Epithelial cell of esophagus (primary cell): ENCODE measurements around the gene STX4.

ENCODE experiments used
- DNase-seq: peaks from one replicate; pipeline ENCODE4 v3.0.0; 2010; ENCODE audit warnings: low read depth
- H3K4me3 ChIP-seq: 2 replicates; pipeline ENCODE4 v1.5.1; 2011; ENCODE audit warnings: mild to moderate bottlenecking, low read length, control low read depth
- TF ChIP-seq, protein P1 (sequence below): IDR thresholded peaks from 2 replicates; pipeline ENCODE4 v1.5.1; 2011; ENCODE audit warnings: low read depth, mild to moderate bottlenecking, low read length, control low read depth, inconsistent platforms; ENCODE audit not compliant: insufficient read depth; ENCODE audit errors: missing control alignments

The STX4 gene

DNA sequence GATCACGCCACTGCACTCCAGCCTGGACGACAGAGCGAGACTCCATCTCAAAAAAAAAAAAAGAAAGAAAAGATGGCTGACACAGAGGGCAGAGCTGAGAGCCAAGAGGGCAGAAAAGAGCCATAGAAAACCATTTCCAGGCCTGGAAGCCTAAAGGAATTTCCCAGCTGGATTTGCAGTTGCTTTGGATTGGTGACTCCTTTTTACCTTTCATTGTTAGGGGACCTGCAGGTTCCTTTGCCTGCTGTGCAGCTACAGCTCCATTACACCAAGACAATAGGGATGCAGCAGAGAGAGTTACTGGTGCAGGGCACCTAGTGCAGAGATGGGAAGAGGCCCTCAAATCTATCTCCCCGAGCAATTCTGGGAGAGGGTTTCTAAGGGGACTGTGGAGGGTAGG is 22.3 kb downstream of the STX4 start:
- TF ChIP-seq, protein P1, sequence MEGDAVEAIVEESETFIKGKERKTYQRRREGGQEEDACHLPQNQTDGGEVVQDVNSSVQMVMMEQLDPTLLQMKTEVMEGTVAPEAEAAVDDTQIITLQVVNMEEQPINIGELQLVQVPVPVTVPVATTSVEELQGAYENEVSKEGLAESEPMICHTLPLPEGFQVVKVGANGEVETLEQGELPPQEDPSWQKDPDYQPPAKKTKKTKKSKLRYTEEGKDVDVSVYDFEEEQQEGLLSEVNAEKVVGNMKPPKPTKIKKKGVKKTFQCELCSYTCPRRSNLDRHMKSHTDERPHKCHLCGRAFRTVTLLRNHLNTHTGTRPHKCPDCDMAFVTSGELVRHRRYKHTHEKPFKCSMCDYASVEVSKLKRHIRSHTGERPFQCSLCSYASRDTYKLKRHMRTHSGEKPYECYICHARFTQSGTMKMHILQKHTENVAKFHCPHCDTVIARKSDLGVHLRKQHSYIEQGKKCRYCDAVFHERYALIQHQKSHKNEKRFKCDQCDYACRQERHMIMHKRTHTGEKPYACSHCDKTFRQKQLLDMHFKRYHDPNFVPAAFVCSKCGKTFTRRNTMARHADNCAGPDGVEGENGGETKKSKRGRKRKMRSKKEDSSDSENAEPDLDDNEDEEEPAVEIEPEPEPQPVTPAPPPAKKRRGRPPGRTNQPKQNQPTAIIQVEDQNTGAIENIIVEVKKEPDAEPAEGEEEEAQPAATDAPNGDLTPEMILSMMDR: no peak
- H3K4me3 ChIP-seq: no peak overlapping the region
- no peak for DNase-seq

DNA sequence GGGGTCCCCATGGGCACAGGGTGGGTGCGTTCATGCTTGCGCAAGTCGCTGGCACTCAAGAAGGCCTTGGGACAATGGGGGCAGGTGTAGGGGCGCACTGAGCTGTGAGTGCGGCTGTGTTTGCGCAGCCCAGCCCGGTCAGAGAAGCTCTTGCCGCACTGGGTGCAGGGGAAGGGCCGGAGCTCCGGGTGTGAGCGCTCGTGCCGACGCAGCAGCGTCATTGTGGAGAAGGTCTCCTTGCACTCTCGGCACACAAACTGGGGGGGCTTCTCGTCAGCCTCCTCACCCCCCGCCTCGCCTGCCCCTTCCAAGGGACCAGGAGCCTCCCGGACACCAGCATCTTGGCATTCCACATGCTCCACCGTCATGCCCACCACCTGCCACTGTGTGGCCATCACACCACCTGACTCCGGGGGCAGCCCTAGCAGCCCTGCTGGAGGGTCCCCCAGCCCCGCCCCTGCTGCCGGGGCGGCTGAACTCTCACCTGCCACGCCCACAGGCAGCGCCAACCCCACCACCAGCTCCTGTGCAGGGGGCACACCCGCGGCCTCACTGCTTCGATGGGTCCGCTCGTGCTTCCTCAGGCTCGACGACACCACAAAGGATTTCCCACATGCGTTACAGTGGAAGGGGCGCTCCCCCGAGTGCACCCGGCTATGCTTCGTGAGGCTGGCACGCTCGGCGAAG is 27.9 kb downstream of the STX4 start:
- TF ChIP-seq, protein P1: no peak
- DNase-seq: no peak
- no peak overlapping the region for H3K4me3 ChIP-seq

DNA sequence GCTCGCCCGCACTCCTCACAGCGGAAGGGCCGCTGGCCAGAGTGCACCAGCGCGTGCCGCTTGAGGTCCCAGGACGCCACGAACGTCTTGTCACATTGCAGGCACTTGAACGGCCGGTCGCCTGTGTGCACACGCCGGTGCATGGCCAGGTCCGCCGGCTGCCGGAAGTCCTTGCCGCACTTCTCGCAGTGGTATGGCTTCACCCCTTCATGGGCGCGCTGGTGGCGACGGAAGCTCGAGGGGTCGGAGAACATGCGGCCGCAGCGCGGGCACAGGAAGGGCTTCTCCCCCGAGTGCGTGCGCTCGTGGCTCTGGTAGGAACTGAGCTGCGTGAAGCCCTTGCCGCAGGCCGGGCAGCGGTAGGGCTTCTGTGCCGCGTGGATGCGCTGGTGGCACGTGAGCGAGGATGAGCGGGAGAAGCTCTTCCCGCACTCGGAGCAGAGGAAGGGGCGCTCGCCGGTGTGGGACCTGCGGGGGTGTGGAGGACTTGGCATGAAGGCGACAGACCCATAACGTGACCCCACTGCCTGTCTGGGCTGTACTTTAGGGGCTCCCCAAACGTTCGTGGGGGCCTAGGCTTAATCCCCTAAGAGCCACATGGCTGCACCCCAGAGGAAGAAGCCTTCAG is 28.6 kb downstream of the STX4 start:
- no peak for DNase-seq
- TF ChIP-seq, protein P1: no peak
- no peak overlapping the region for H3K4me3 ChIP-seq

DNA sequence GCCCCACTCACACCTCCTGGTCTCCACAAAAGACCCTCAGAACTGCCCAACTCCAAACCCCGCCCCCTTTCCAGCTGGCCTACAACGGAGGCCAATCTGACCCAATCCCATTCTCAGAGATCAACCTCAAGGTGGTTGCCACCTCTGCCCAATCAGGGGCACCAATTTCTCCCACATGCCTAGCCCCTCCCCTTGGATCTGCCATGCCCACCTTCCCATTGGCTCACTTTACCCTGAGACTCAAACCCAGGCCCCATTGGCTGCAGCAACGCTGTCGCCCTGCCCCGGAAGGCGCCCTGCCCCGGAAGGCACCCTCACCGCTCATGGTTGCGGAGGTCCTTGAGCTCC is 30.1 kb downstream of the STX4 start:
- TF ChIP-seq, protein P1: no peak
- no peak for DNase-seq
- H3K4me3 ChIP-seq: no peak overlapping the region

DNA sequence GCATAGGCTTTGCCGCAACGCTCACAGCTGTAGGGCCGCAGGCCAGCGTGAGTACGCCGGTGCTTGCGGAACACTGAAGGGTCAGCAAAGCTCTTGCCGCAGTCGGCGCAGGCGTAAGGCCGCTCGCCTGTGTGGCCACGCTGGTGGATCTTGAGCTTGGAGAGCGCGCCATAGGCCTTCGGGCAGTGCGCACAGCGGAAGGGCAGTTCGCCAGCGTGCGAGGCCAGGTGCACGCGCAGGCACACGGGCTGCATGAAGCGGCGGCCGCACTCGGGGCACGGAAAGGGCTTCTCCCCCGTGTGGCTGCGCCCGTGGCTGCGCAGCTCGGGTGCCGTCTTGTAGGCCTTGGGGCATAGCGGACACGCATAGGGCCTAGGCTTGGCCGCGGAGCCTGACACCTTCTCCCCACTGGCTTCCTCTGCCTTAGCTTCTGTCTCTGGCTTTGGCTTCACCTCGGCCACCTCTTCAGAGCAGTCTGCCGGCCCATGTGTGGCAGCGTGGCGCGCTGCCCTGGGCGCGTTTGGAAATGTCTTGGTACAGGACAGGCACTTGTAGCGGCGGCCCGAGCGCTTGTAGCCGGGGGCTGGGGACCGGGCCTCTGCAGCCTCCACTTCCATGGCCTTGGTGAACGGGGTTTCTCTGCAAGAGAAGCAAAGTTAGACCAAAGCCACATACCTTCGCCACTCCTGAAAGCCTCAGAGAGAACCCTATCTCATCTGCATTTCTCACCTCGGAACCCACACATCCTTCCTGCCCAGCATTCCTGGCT is 30.7 kb downstream of the STX4 start:
- no peak overlapping the region for H3K4me3 ChIP-seq
- no peak for DNase-seq
- TF ChIP-seq, protein P1: no peak

DNA sequence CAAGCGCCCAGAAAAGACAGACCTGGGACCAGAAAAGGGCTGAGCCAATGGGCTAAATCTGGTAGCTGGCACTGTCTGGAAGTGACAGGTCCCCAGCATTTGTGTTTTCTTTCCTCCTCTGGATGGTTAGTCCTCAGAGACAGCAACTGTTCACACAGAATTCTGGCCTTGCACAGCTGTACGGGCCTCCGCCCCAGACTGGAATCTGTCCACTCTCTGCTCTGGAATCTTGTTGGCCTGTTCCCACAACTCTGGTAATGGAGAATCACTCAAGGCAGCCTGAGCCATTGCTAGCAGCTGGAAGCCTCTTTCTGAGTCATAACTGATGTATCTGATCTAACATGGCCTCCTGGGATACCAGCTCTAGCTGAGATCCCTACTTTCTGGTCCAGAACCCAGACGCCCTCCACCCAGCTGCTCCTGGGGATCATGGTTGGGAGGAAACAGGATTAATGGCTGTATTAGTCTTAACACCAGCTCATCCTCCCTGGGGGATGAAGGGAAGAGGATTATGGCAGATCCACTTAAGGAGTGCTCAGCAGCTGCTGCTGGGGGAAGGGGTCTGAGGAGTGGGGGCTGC is 31.6 kb downstream of the STX4 start:
- DNase-seq: peak; percentile 92
- TF ChIP-seq, protein P1: no peak
- H3K4me3 ChIP-seq: no peak overlapping the region
